HepG2 (cell line): ENCODE data around the gene PLCB2. TPM values are rescaled to one million over a fixed set of nuclear protein-coding genes. Genes with fewer than 3 reads are reported as not detected.

Experiments used
- HMGXB4 ChIP-seq, 2 experiments: sonication (generic) in 1 of 2; formaldehyde crosslinking in 1 of 2; IDR thresholded peaks; 2 replicates each; pipeline versions ENCODE4 v1.4.0 to v1.6.1; 2018 to 2020; ENCODE audit warnings: missing genetic modification reagents in 2 of 2, borderline replicate concordance in 1 of 2, low read depth in 1 of 2, mild to moderate bottlenecking in 1 of 2, missing biosample characterization in 1 of 2
- IRF1 ChIP-seq: sonication (generic); formaldehyde crosslinking; IDR thresholded peaks from 2 replicates; pipeline ENCODE4 v1.4.0; 2020; ENCODE audit warnings: low read depth, mild to moderate bottlenecking, missing genetic modification reagents
- LCORL ChIP-seq, 2 experiments: fragments of 450-650 bp in 1 of 2; sonication (generic) in 1 of 2; formaldehyde crosslinking in 1 of 2; IDR thresholded peaks; 2 replicates each; pipeline versions ENCODE4 v1.5.0 to v1.6.1; 2017 to 2020; ENCODE audit warnings: antibody characterized with exemption in 1 of 2, missing genetic modification reagents in 1 of 2
- NFYC ChIP-seq: IDR thresholded peaks from 2 replicates; pipeline ENCODE4 v1.6.1; 2016; ENCODE audit warnings: missing genetic modification reagents, missing compliant biosample characterization
- PATZ1 ChIP-seq: sonication (generic); formaldehyde crosslinking; IDR thresholded peaks from 2 replicates; pipeline ENCODE4 v1.4.0; 2020; ENCODE audit warnings: missing genetic modification reagents
- PTBP1 ChIP-seq: fragments of 200-400 bp; formaldehyde crosslinking; IDR thresholded peaks from 2 replicates; pipeline ENCODE4 v1.6.1; 2018; ENCODE audit warnings: low read length, low read depth; ENCODE audit not compliant: poor library complexity, severe bottlenecking
- REST ChIP-seq, 2 experiments: IDR thresholded peaks; 2 replicates each; pipeline ENCODE4 v1.6.1; 2011 to 2012; ENCODE audit warnings: low read length in 2 of 2, borderline replicate concordance in 1 of 2, low read depth in 1 of 2, mild to moderate bottlenecking in 1 of 2, moderate library complexity in 1 of 2
- RNF2 ChIP-seq: fragments of 450-650 bp; conservative IDR thresholded peaks from 2 replicates; pipeline ENCODE4 v1.6.1; 2016; ENCODE audit warnings: low read depth
- SP2 ChIP-seq: sonication (generic); formaldehyde crosslinking; IDR thresholded peaks from 2 replicates; pipeline ENCODE4 v1.5.1; 2020; ENCODE audit warnings: mild to moderate bottlenecking, missing genetic modification reagents
- TIGD3 ChIP-seq: sonication (generic); formaldehyde crosslinking; IDR thresholded peaks from 2 replicates; pipeline ENCODE4 v1.5.1; 2020; ENCODE audit warnings: mild to moderate bottlenecking, missing genetic modification reagents, borderline replicate concordance
- ZIK1 ChIP-seq: sonication (generic); formaldehyde crosslinking; IDR thresholded peaks from 2 replicates; pipeline ENCODE4 v1.5.0; 2020; ENCODE audit warnings: mild to moderate bottlenecking, low read depth, missing genetic modification reagents, borderline replicate concordance
- ZNF367 ChIP-seq: sonication (generic); formaldehyde crosslinking; IDR thresholded peaks from 2 replicates; pipeline ENCODE4 v1.4.0; 2020; ENCODE audit warnings: missing genetic modification reagents, borderline replicate concordance
- ZNF552 ChIP-seq: sonication (generic); formaldehyde crosslinking; IDR thresholded peaks from 2 replicates; pipeline ENCODE4 v1.9.0; 2022; ENCODE audit warnings: missing genetic modification reagents, mild to moderate bottlenecking, borderline replicate concordance
- ZNF710 ChIP-seq: sonication (generic); formaldehyde crosslinking; IDR thresholded peaks from 2 replicates; pipeline ENCODE4 v1.5.0; 2020; ENCODE audit warnings: mild to moderate bottlenecking, missing genetic modification reagents, borderline replicate concordance
- ZNF792 ChIP-seq: IDR thresholded peaks from 2 replicates; pipeline ENCODE4 v1.6.1; 2016
- polyA plus RNA-seq, 8 experiments: library from polyadenylated mRNA; depleted of rRNA in 3 of 8; stranded (reverse) in 7 of 8; unstranded in 1 of 8; fragments of >200 nt; fragmentation: Illumina TruSeq in 4 of 8; extraction: Trizol in 4 of 8; gene quantifications; 2 replicates each; pipeline versions ENCODE4 v1.2.1 to v1.2.3, GENCODE V29; 2011 to 2016; ENCODE audit warnings: low read depth in 4 of 8, missing spikeins in 1 of 8, mixed read lengths in 1 of 8; ENCODE audit not compliant: insufficient read depth in 1 of 8
- total RNA-seq, 5 experiments: library from RNA; depleted of rRNA; stranded (reverse); fragments of >200 nt; fragmentation: Illumina TruSeq; extraction: Trizol; gene quantifications; 2 replicates each; pipeline ENCODE4 v1.2.3, GENCODE V29; 2016; ENCODE audit warnings: low read depth in 1 of 5

Gene PLCB2
- total and polyA plus RNA-seq, 2 of the 13 experiments (the other 11 are each of a cell fraction or from before 2014, with no cell fraction given): 0.11 TPM; not detected in 1

GRCh38 chr15:40354408-40355171, 46.9 kb upstream of the PLCB2 start (continued):
- TF ChIP-seq ZNF710 (CRISPR knock-in tag) (no peak), RNF2 (no peak), NFYC (CRISPR knock-in tag) (no peak), HMGXB4 (CRISPR knock-in tag; IDR thresholded peaks at IDR 0.05; ENCODE audit: borderline replicate concordance in 1 of 2, low read depth in 1 of 2) (0 out of 4 replicates have a peak, but pooled peaks of 1 of the 2 experiments have one; percentile 48), IRF1 (CRISPR knock-in tag) (no peak), REST (IDR thresholded peaks at IDR 0.05; ENCODE audit: borderline replicate concordance in 1 of 2, low read depth in 1 of 2, low read length in 2 of 2) (no peak), ZNF792 (CRISPR knock-in tag) (no peak), ZNF552 (CRISPR knock-in tag) (no peak), SP2 (CRISPR knock-in tag) (no peak), PTBP1 (no peak), TIGD3 (CRISPR knock-in tag) (no peak), ZNF367 (CRISPR knock-in tag) (no peak), ZIK1 (CRISPR knock-in tag) (no peak), LCORL (IDR thresholded peaks at IDR 0.05) (no peak), LCORL (CRISPR knock-in tag; IDR thresholded peaks at IDR 0.05) (no peak), PATZ1 (CRISPR knock-in tag) (0 out of 2 replicates have a peak, but pooled peaks have one; percentile 15)
